GM04503 (cell line): ENCODE results near the gene MYMX.
"Not testable (repeated sequence)": the region's sequence is repeated elsewhere in the genome, so short reads cannot be mapped to it uniquely, and the experiment has no call there.

Source experiments
- DNase-seq: peaks from one replicate; pipeline ENCODE4 v3.0.0-alpha.2; 2012; ENCODE audit warnings: low read depth

MYMX gene

GRCh38 chr6:44186635-44187025 lies 30.1 kb upstream of the MYMX start:
- DNase-seq = no peak

GRCh38 chr6:44188819-44189218 lies 27.9 kb upstream of the MYMX start:
- DNase-seq = no peak

- no peak for DNase-seq
Measured at GRCh38 chr6:44189257-44189656, 27.5 kb upstream of the MYMX start.

GRCh38 chr6:44190715-44191114 lies 26.0 kb upstream of the MYMX start:
- no peak for DNase-seq

- DNase-seq = no peak
Measured at GRCh38 chr6:44192428-44193041, 24.2 kb upstream of the MYMX start.

GRCh38 chr6:44193307-44193910 lies 23.3 kb upstream of the MYMX start:
- no peak for DNase-seq

- DNase-seq = no peak
Measured at GRCh38 chr6:44194326-44194725, 22.4 kb upstream of the MYMX start.

- not testable (repeated sequence) for DNase-seq
Measured at GRCh38 chr6:44196351-44196750, 20.4 kb upstream of the MYMX start.

GRCh38 chr6:44198684-44199083 lies 18.0 kb upstream of the MYMX start:
- no peak for DNase-seq

GRCh38 chr6:44199883-44200282 lies 16.8 kb upstream of the MYMX start:
- DNase-seq = no peak

GRCh38 chr6:44201200-44201599 lies 15.5 kb upstream of the MYMX start:
- DNase-seq = no peak

GRCh38 chr6:44201638-44202303 lies 15.0 kb upstream of the MYMX start:
- no peak for DNase-seq

- no peak for DNase-seq
Measured at GRCh38 chr6:44202332-44202971, 14.3 kb upstream of the MYMX start.

GRCh38 chr6:44202972-44203750 lies 13.6 kb upstream of the MYMX start:
- no peak for DNase-seq

GRCh38 chr6:44203955-44204354 lies 12.8 kb upstream of the MYMX start:
- DNase-seq = no peak

GRCh38 chr6:44207966-44208365 lies 8.8 kb upstream of the MYMX start:
- no peak for DNase-seq

- no peak for DNase-seq
Measured at GRCh38 chr6:44211284-44211683, 5.4 kb upstream of the MYMX start.

- DNase-seq = no peak
Measured at GRCh38 chr6:44214307-44214706, 2.4 kb upstream of the MYMX start.

GRCh38 chr6:44217332-44218143 lies 812 bp downstream of the MYMX start:
- DNase-seq = no peak

GRCh38 chr6:44219053-44219814 lies 2.5 kb downstream of the MYMX start:
- no peak for DNase-seq
